Measurements from ENCODE around the gene H2AZ1.

- TF ChIP-seq CTCF (IDR thresholded peaks at IDR 0.05; ENCODE audit: low read depth, low read length, missing input control) (no peak), ZBTB33 (IDR thresholded peaks at IDR 0.05) (no peak)
Measured at GRCh38 chr4:99947190-99947578, 2.9 kb downstream of the H2AZ1 start.
